Stimulated activated CD4-positive, alpha-beta T cell treated with anti-CD3 and anti-CD28 coated beads, Interleukin-1b, Interleukin-23, amount 100 ng/mL, for 4 hours (primary cell): ENCODE measurements around the gene KLRC2.
"Not testable (repeated sequence)": the region's sequence is repeated elsewhere in the genome, so short reads cannot be mapped to it uniquely, and the experiment has no call there.

ENCODE experiments used
- DNase-seq, 2 donors: peaks; one replicate each; pipeline ENCODE4 v3.0.0-alpha.2; 2020; ENCODE audit warnings: low read depth in 2 of 2

Gene KLRC2

GRCh38 chr12:10435816-10436215 lies at the start of gene KLRC2:
Gene KLRC2, minus strand, starts transcription at chr12:10436010. Its CDS starts 24 bp downstream, at chr12:10435986.
- not testable (repeated sequence) for DNase-seq

GRCh38 chr12:10481901-10482300 lies 46.1 kb upstream of the KLRC2 start:
- DNase-seq: not testable (repeated sequence)

GRCh38 chr12:10472808-10473207 lies 37.0 kb upstream of the KLRC2 start:
- DNase-seq: not testable (repeated sequence)

GRCh38 chr12:10469701-10470100 lies 33.9 kb upstream of the KLRC2 start:
- DNase-seq: no peak

- DNase-seq: no peak
Observed at GRCh38 chr12:10466311-10466710, 30.5 kb upstream of the KLRC2 start.

GRCh38 chr12:10457760-10458159 lies 21.9 kb upstream of the KLRC2 start:
- no peak for DNase-seq

GRCh38 chr12:10456856-10457255 lies 21.0 kb upstream of the KLRC2 start:
- no peak for DNase-seq

- DNase-seq: no peak
Observed at GRCh38 chr12:10455766-10456165, 20.0 kb upstream of the KLRC2 start.

GRCh38 chr12:10454531-10454930 lies 18.7 kb upstream of the KLRC2 start:
- no peak for DNase-seq

- DNase-seq: no peak
Observed at GRCh38 chr12:10453156-10453555, 17.3 kb upstream of the KLRC2 start, which contains the start of gene KLRC1. Gene KLRC1, minus strand, starts transcription at chr12:10453377. Its CDS starts 2,221 bp downstream, at chr12:10451156.

- no peak for DNase-seq
Observed at GRCh38 chr12:10448236-10448635, 12.4 kb upstream of the KLRC2 start.

- DNase-seq: not testable (repeated sequence)
Observed at GRCh38 chr12:10446052-10446451, 10.2 kb upstream of the KLRC2 start.

GRCh38 chr12:10441144-10441543 lies 5.3 kb upstream of the KLRC2 start:
- not testable (repeated sequence) for DNase-seq

- DNase-seq: not testable (repeated sequence)
Observed at GRCh38 chr12:10439608-10440274, 3.9 kb upstream of the KLRC2 start.

- DNase-seq: not testable (repeated sequence)
Observed at GRCh38 chr12:10437601-10438000, 1.8 kb upstream of the KLRC2 start.

GRCh38 chr12:10430623-10431022 lies 5.2 kb downstream of the KLRC2 start:
- not testable (repeated sequence) for DNase-seq

- not testable (repeated sequence) for DNase-seq
Observed at GRCh38 chr12:10425938-10426337, 9.9 kb downstream of the KLRC2 start.

GRCh38 chr12:10424260-10424899 lies 11.4 kb downstream of the KLRC2 start:
- not testable (repeated sequence) for DNase-seq

- DNase-seq: not testable (repeated sequence)
Observed at GRCh38 chr12:10422159-10422558, 13.7 kb downstream of the KLRC2 start.

- not testable (repeated sequence) for DNase-seq
Observed at GRCh38 chr12:10420334-10420733, 15.5 kb downstream of the KLRC2 start, which contains the start of gene KLRC3. Gene KLRC3, minus strand, starts transcription at chr12:10420595. Its CDS starts 45 bp downstream, at chr12:10420550.

GRCh38 chr12:10409392-10409791 lies 26.4 kb downstream of the KLRC2 start, which contains the start of gene KLRC4:
Gene KLRC4, minus strand, starts transcription at chr12:10409757. Its CDS starts 182 bp downstream, at chr12:10409575.
- no peak for DNase-seq

- DNase-seq: no peak
Observed at GRCh38 chr12:10408842-10409241, 27.0 kb downstream of the KLRC2 start.

- DNase-seq: no peak
Observed at GRCh38 chr12:10406725-10407124, 29.1 kb downstream of the KLRC2 start.
